GM23338 (cell line): ENCODE measurements around the gene GPC6. TPM values are rescaled to one million over a fixed set of nuclear protein-coding genes. Genes with fewer than 3 reads are reported as not detected.

Experiments used
- ATAC-seq: fragments of 200-7000 bp; cut with Tn5 transposase; 3 replicates; pipeline ENCODE4 v1.9.1; 2020
- DNase-seq: peaks from one replicate; pipeline ENCODE4 v3.0.0-alpha.2; 2015; ENCODE audit warnings: low spot score
- H2AFZ ChIP-seq: fragments of 200-600 bp; sonication (generic); 2 replicates; pipeline ENCODE4 v1.8.0; 2016; ENCODE audit warnings: antibody characterized with exemption, mild to moderate bottlenecking, moderate library complexity
- H3F3A ChIP-seq: fragments of 200-600 bp; sonication (generic); replicated peaks from 2 replicates; pipeline ENCODE4 v1.8.0; 2017; ENCODE audit warnings: antibody characterized with exemption, mixed run types, low read depth
- H3K27ac ChIP-seq: fragments of 200-600 bp; sonication (generic); 2 replicates; pipeline ENCODE4 v1.6.1; 2016; ENCODE audit warnings: low read depth
- H3K27me3 ChIP-seq: fragments of 200-600 bp; sonication (generic); 2 replicates; pipeline ENCODE4 v1.8.0; 2016; ENCODE audit warnings: mild to moderate bottlenecking, mixed run types, moderate library complexity; ENCODE audit not compliant: insufficient read depth
- H3K36me3 ChIP-seq: fragments of 200-600 bp; sonication (generic); 2 replicates; pipeline ENCODE4 v1.8.0; 2016; ENCODE audit warnings: mild to moderate bottlenecking; ENCODE audit not compliant: insufficient read depth
- H3K4me1 ChIP-seq: fragments of 200-600 bp; sonication (generic); 2 replicates; pipeline ENCODE4 v1.8.0; 2016; ENCODE audit warnings: mild to moderate bottlenecking, moderate library complexity; ENCODE audit not compliant: insufficient read depth
- H3K4me2 ChIP-seq: fragments of 200-600 bp; sonication (generic); 2 replicates; pipeline ENCODE4 v1.7.1; 2017; ENCODE audit warnings: mixed run types
- H3K4me3 ChIP-seq: fragments of 200-600 bp; sonication (generic); 2 replicates; pipeline ENCODE4 v1.6.1; 2016; ENCODE audit warnings: mixed run types
- H3K79me2 ChIP-seq: fragments of 200-600 bp; sonication (generic); replicated peaks from 2 replicates; pipeline ENCODE4 v1.8.0; 2017; ENCODE audit warnings: mild to moderate bottlenecking; ENCODE audit not compliant: insufficient read depth
- H3K9me2 ChIP-seq: fragments of 200-600 bp; sonication (generic); 2 replicates; pipeline ENCODE4 v1.8.0; 2017; ENCODE audit not compliant: insufficient read depth
- H4K20me1 ChIP-seq: fragments of 200-600 bp; sonication (generic); replicated peaks from 2 replicates; pipeline ENCODE4 v1.8.0; 2017; ENCODE audit warnings: mild to moderate bottlenecking; ENCODE audit not compliant: insufficient read depth
- H3K27ac Mint-ChIP-seq: 2 replicates; pipeline ENCODE4 v1.8.0; 2020; ENCODE audit warnings: inconsistent platforms, mild to moderate bottlenecking, moderate library complexity, mixed read lengths
- H3K27me3 Mint-ChIP-seq: 3 replicates; pipeline ENCODE4 v1.8.0; 2022; ENCODE audit warnings: low read depth, mild to moderate bottlenecking, moderate library complexity, mixed read lengths, inconsistent platforms; ENCODE audit not compliant: insufficient read depth, poor library complexity
- H3K36me3 Mint-ChIP-seq: 3 replicates; pipeline ENCODE4 v1.8.0; 2021; ENCODE audit warnings: low read depth, mild to moderate bottlenecking, inconsistent platforms, moderate library complexity, mixed read lengths
- H3K4me1 Mint-ChIP-seq: 3 replicates; pipeline ENCODE4 v1.8.0; 2020; ENCODE audit warnings: mild to moderate bottlenecking, inconsistent platforms, mixed read lengths
- H3K4me3 Mint-ChIP-seq: 3 replicates; pipeline ENCODE4 v1.8.0; 2021; ENCODE audit warnings: moderate library complexity, mild to moderate bottlenecking, inconsistent platforms, mixed read lengths
- H3K9me3 Mint-ChIP-seq: 3 replicates; pipeline ENCODE4 v1.8.0; 2020; ENCODE audit warnings: moderate library complexity, mild to moderate bottlenecking, inconsistent platforms, mixed read lengths
- CREB1 ChIP-seq: fragments of 250-450 bp; sonication (Bioruptor Pico); IDR thresholded peaks from 2 replicates; pipeline ENCODE4 v1.5.0; 2020; ENCODE audit warnings: low read depth, mild to moderate bottlenecking, moderate library complexity
- EZH2 ChIP-seq: fragments of 200-600 bp; sonication (generic); IDR thresholded peaks from one replicate; pipeline ENCODE4 v1.8.0; 2017; ENCODE audit warnings: antibody characterized with exemption, mild to moderate bottlenecking, low read depth; ENCODE audit not compliant: unreplicated experiment
- EZH2phosphoT487 ChIP-seq: fragments of 200-600 bp; sonication (generic); IDR thresholded peaks from one replicate; pipeline ENCODE4 v1.8.1; 2018; ENCODE audit warnings: antibody characterized with exemption; ENCODE audit not compliant: unreplicated experiment
- JUNB ChIP-seq: IDR thresholded peaks from one replicate; pipeline ENCODE4 v1.6.1; 2016; ENCODE audit warnings: antibody characterized with exemption; ENCODE audit not compliant: unreplicated experiment
- NANOG ChIP-seq: IDR thresholded peaks from 2 replicates; pipeline ENCODE4 v1.6.1; 2016; ENCODE audit warnings: antibody characterized with exemption, borderline replicate concordance
- POLR2AphosphoS5 ChIP-seq: IDR thresholded peaks from 2 replicates; pipeline ENCODE4 v1.6.1; 2016; ENCODE audit warnings: antibody characterized with exemption, low read depth
- STAT1 ChIP-seq: IDR thresholded peaks from one replicate; pipeline ENCODE4 v1.6.1; 2016; ENCODE audit warnings: antibody characterized with exemption; ENCODE audit not compliant: unreplicated experiment
- ZNF114 ChIP-seq: fragments of 250-450 bp; sonication (Bioruptor Pico); IDR thresholded peaks from 2 replicates; pipeline ENCODE4 v1.5.0; 2020; ENCODE audit warnings: mild to moderate bottlenecking, moderate library complexity
- ZNF331 ChIP-seq: fragments of 250-450 bp; sonication (Bioruptor Pico); IDR thresholded peaks from 2 replicates; pipeline ENCODE4 v1.5.0; 2020; ENCODE audit warnings: low read depth, mild to moderate bottlenecking, moderate library complexity
- polyA plus RNA-seq: library from polyadenylated mRNA; unstranded; fragments of >200 nt; fragmentation: Nextera tagmentation; extraction: Ambion mirVana; gene quantifications from 2 replicates; pipeline ENCODE4 v1.2.1, GENCODE V29; 2016
- total RNA-seq: library from RNA; depleted of rRNA; stranded (reverse); fragments of >200 nt; shearing (Covaris generic); gene quantifications from 2 replicates; pipeline ENCODE4 v1.2.3, GENCODE V29; 2014
- TF ChIP-seq, protein P1 (sequence below): IDR thresholded peaks from one replicate; pipeline ENCODE4 v1.6.1; 2018; ENCODE audit warnings: antibody characterized with exemption; ENCODE audit not compliant: unreplicated experiment
- TF ChIP-seq, protein P2 (sequence below): fragments of 250-450 bp; sonication (Bioruptor Pico); IDR thresholded peaks from 2 replicates; pipeline ENCODE4 v1.5.0; 2020; ENCODE audit warnings: mild to moderate bottlenecking, moderate library complexity

The GPC6 gene
- total and polyA plus RNA-seq, 2 experiments from 2014 or later = 6.4 to 28.6 TPM

DNA sequence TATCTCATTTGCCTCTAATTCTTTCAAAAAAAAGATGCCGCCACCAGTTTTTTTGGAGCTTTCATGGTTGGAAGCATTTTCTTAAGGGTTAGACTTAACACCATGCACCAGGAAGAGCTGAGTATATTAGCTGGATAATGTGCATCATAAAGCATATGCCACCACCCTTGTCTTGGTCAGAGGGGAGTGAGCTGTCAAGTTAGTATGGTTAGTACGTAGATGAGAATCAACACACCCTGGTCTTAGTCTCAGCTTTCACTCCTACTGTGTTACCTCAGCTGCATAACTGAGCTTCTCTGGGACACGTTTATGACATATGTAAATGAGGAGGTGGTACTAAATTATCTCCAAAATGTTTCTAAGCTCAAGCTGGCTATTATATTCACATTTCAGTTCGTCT is 837.2 kb downstream of the GPC6 start:
- no peaks in the 10 kb centered on the region for H3F3A ChIP-seq
- H3K4me3 ChIP-seq = no peak overlapping the region
- H3K9me2 ChIP-seq = peaks cover 7% of the 10 kb centered on the region; the same call in 1 of the 2 replicates
- no peaks in the 10 kb centered on the region for H3K36me3 ChIP-seq
- no peak overlapping the region for H3K27ac ChIP-seq
- no peaks in the 10 kb centered on the region for H3K27me3 Mint-ChIP-seq
- ATAC-seq (no peak), DNase-seq (no peak)
- no peaks in the 10 kb centered on the region for H4K20me1 ChIP-seq
- no peak overlapping the region for H2AFZ ChIP-seq
- H3K79me2 ChIP-seq = no peaks in the 10 kb centered on the region
- TF ChIP-seq, protein P1, sequence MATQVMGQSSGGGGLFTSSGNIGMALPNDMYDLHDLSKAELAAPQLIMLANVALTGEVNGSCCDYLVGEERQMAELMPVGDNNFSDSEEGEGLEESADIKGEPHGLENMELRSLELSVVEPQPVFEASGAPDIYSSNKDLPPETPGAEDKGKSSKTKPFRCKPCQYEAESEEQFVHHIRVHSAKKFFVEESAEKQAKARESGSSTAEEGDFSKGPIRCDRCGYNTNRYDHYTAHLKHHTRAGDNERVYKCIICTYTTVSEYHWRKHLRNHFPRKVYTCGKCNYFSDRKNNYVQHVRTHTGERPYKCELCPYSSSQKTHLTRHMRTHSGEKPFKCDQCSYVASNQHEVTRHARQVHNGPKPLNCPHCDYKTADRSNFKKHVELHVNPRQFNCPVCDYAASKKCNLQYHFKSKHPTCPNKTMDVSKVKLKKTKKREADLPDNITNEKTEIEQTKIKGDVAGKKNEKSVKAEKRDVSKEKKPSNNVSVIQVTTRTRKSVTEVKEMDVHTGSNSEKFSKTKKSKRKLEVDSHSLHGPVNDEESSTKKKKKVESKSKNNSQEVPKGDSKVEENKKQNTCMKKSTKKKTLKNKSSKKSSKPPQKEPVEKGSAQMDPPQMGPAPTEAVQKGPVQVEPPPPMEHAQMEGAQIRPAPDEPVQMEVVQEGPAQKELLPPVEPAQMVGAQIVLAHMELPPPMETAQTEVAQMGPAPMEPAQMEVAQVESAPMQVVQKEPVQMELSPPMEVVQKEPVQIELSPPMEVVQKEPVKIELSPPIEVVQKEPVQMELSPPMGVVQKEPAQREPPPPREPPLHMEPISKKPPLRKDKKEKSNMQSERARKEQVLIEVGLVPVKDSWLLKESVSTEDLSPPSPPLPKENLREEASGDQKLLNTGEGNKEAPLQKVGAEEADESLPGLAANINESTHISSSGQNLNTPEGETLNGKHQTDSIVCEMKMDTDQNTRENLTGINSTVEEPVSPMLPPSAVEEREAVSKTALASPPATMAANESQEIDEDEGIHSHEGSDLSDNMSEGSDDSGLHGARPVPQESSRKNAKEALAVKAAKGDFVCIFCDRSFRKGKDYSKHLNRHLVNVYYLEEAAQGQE = no peak
- no peak for TF ChIP-seq ZNF331
- TF ChIP-seq POLR2AphosphoS5 = no peak
- TF ChIP-seq CREB1 (CRISPR knock-in tag) = no peak
- TF ChIP-seq STAT1 = no peak
- TF ChIP-seq EZH2phosphoT487 = no peak
- no peak for TF ChIP-seq NANOG
- TF ChIP-seq, protein P2, sequence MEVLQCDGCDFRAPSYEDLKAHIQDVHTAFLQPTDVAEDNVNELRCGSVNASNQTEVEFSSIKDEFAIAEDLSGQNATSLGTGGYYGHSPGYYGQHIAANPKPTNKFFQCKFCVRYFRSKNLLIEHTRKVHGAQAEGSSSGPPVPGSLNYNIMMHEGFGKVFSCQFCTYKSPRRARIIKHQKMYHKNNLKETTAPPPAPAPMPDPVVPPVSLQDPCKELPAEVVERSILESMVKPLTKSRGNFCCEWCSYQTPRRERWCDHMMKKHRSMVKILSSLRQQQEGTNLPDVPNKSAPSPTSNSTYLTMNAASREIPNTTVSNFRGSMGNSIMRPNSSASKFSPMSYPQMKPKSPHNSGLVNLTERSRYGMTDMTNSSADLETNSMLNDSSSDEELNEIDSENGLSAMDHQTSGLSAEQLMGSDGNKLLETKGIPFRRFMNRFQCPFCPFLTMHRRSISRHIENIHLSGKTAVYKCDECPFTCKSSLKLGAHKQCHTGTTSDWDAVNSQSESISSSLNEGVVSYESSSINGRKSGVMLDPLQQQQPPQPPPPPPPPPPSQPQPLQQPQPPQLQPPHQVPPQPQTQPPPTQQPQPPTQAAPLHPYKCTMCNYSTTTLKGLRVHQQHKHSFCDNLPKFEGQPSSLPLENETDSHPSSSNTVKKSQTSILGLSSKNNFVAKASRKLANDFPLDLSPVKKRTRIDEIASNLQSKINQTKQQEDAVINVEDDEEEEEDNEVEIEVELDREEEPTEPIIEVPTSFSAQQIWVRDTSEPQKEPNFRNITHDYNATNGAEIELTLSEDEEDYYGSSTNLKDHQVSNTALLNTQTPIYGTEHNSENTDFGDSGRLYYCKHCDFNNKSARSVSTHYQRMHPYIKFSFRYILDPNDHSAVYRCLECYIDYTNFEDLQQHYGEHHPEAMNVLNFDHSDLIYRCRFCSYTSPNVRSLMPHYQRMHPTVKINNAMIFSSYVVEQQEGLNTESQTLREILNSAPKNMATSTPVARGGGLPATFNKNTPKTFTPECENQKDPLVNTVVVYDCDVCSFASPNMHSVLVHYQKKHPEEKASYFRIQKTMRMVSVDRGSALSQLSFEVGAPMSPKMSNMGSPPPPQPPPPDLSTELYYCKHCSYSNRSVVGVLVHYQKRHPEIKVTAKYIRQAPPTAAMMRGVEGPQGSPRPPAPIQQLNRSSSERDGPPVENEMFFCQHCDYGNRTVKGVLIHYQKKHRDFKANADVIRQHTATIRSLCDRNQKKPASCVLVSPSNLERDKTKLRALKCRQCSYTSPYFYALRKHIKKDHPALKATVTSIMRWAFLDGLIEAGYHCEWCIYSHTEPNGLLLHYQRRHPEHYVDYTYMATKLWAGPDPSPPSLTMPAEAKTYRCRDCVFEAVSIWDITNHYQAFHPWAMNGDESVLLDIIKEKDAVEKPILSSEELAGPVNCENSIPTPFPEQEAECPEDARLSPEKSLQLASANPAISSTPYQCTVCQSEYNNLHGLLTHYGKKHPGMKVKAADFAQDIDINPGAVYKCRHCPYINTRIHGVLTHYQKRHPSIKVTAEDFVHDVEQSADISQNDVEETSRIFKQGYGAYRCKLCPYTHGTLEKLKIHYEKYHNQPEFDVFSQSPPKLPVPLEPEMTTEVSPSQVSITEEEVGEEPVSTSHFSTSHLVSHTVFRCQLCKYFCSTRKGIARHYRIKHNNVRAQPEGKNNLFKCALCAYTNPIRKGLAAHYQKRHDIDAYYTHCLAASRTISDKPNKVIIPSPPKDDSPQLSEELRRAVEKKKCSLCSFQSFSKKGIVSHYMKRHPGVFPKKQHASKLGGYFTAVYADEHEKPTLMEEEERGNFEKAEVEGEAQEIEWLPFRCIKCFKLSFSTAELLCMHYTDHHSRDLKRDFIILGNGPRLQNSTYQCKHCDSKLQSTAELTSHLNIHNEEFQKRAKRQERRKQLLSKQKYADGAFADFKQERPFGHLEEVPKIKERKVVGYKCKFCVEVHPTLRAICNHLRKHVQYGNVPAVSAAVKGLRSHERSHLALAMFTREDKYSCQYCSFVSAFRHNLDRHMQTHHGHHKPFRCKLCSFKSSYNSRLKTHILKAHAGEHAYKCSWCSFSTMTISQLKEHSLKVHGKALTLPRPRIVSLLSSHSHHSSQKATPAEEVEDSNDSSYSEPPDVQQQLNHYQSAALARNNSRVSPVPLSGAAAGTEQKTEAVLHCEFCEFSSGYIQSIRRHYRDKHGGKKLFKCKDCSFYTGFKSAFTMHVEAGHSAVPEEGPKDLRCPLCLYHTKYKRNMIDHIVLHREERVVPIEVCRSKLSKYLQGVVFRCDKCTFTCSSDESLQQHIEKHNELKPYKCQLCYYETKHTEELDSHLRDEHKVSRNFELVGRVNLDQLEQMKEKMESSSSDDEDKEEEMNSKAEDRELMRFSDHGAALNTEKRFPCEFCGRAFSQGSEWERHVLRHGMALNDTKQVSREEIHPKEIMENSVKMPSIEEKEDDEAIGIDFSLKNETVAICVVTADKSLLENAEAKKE (CRISPR knock-in tag) = no peak
- no peak for TF ChIP-seq EZH2
- no peak for TF ChIP-seq ZNF114 (CRISPR knock-in tag)
- TF ChIP-seq JUNB = no peak
- H3K27ac Mint-ChIP-seq = no peak overlapping the region
- no peaks in the 10 kb centered on the region for H3K4me1 ChIP-seq
- no peaks in the 10 kb centered on the region for H3K27me3 ChIP-seq
- peaks cover 8% of the 10 kb centered on the region; the same call in 2 of the 3 replicates for H3K9me3 Mint-ChIP-seq
- H3K36me3 Mint-ChIP-seq = peaks cover 8% of the 10 kb centered on the region; the same call in 1 of the 3 replicates
- peaks cover 7% of the 10 kb centered on the region; the same call in 2 of the 3 replicates for H3K4me1 Mint-ChIP-seq
- no peak overlapping the region for H3K4me2 ChIP-seq
- H3K4me3 Mint-ChIP-seq = no peak overlapping the region
